Ecto neural progenitor cell (in vitro differentiated cells): ENCODE data around the gene RAPGEF4.

Experiments used
- DNase-seq: peaks from one replicate; pipeline ENCODE4 v3.0.0-alpha.2; 2018; ENCODE audit warnings: low spot score

The RAPGEF4 gene

GRCh38 chr2:172861098-172861497 is 125.5 kb downstream of the RAPGEF4 start:
- DNase-seq = no peak

GRCh38 chr2:172861656-172862476 is 126.2 kb downstream of the RAPGEF4 start:
- DNase-seq = no peak

- DNase-seq = no peak
Observed at GRCh38 chr2:172863341-172863740, 127.7 kb downstream of the RAPGEF4 start.

- peak; percentile 74 for DNase-seq
Observed at GRCh38 chr2:172864182-172864581, 128.5 kb downstream of the RAPGEF4 start.

GRCh38 chr2:172865422-172865821 is 129.8 kb downstream of the RAPGEF4 start:
- DNase-seq = no peak

- no peak for DNase-seq
Observed at GRCh38 chr2:172869861-172870260, 134.2 kb downstream of the RAPGEF4 start.

- DNase-seq = no peak
Observed at GRCh38 chr2:172870396-172870795, 134.8 kb downstream of the RAPGEF4 start.

- DNase-seq = no peak
Observed at GRCh38 chr2:172877826-172878225, 142.2 kb downstream of the RAPGEF4 start.

GRCh38 chr2:172878260-172878659 is 142.6 kb downstream of the RAPGEF4 start:
- DNase-seq = no peak

- no peak for DNase-seq
Observed at GRCh38 chr2:172884336-172884735, 148.7 kb downstream of the RAPGEF4 start.

GRCh38 chr2:172885996-172886395 is 150.4 kb downstream of the RAPGEF4 start:
- no peak for DNase-seq

GRCh38 chr2:172887280-172887679 is 151.6 kb downstream of the RAPGEF4 start:
- no peak for DNase-seq

- DNase-seq = no peak
Observed at GRCh38 chr2:172888714-172889669, 153.3 kb downstream of the RAPGEF4 start.

GRCh38 chr2:172889768-172890430 is 154.3 kb downstream of the RAPGEF4 start:
- no peak for DNase-seq

GRCh38 chr2:172893111-172893510 is 157.5 kb downstream of the RAPGEF4 start:
- no peak for DNase-seq

- no peak for DNase-seq
Observed at GRCh38 chr2:172893671-172894070, 158.0 kb downstream of the RAPGEF4 start.

GRCh38 chr2:172894689-172895387 is 159.2 kb downstream of the RAPGEF4 start:
- no peak for DNase-seq

- no peak for DNase-seq
Observed at GRCh38 chr2:172896661-172897081, 161.0 kb downstream of the RAPGEF4 start.

- DNase-seq = no peak
Observed at GRCh38 chr2:172900871-172901270, 165.2 kb downstream of the RAPGEF4 start.

- no peak for DNase-seq
Observed at GRCh38 chr2:172901913-172902312, 166.3 kb downstream of the RAPGEF4 start.

GRCh38 chr2:172904236-172904635 is 168.6 kb downstream of the RAPGEF4 start:
- DNase-seq = no peak
